ENCODE data around the gene SEC61A2.

SEC61A2 gene

GRCh38 chr10:12201543-12201942 lies 72.1 kb downstream of the SEC61A2 start:
- no peak for DNase-seq (ENCODE audit: low read depth in 1 of 2, low spot score in 1 of 2)
- Histone ChIP-seq H3K27ac (replicated peaks) (no peak overlapping the region), H3K27me3 (ENCODE audit: insufficient read depth, poor library complexity, severe bottlenecking) (no peaks in the 10 kb centered on the region), H3K4me3 (replicated peaks; ENCODE audit: insufficient read depth, low read length) (no peak overlapping the region)
- TF ChIP-seq CTCF (IDR thresholded peaks at IDR 0.05; ENCODE audit: insufficient read depth, low read length) (no peak), SPI1 (IDR thresholded peaks at IDR 0.05; ENCODE audit: borderline replicate concordance, low read depth) (no peak), GABPA (IDR thresholded peaks at IDR 0.05; ENCODE audit: low read depth) (no peak), POLR2AphosphoS5 (IDR thresholded peaks at IDR 0.05; ENCODE audit: low read depth) (no peak)
- TF ChIP-seq, protein P1, sequence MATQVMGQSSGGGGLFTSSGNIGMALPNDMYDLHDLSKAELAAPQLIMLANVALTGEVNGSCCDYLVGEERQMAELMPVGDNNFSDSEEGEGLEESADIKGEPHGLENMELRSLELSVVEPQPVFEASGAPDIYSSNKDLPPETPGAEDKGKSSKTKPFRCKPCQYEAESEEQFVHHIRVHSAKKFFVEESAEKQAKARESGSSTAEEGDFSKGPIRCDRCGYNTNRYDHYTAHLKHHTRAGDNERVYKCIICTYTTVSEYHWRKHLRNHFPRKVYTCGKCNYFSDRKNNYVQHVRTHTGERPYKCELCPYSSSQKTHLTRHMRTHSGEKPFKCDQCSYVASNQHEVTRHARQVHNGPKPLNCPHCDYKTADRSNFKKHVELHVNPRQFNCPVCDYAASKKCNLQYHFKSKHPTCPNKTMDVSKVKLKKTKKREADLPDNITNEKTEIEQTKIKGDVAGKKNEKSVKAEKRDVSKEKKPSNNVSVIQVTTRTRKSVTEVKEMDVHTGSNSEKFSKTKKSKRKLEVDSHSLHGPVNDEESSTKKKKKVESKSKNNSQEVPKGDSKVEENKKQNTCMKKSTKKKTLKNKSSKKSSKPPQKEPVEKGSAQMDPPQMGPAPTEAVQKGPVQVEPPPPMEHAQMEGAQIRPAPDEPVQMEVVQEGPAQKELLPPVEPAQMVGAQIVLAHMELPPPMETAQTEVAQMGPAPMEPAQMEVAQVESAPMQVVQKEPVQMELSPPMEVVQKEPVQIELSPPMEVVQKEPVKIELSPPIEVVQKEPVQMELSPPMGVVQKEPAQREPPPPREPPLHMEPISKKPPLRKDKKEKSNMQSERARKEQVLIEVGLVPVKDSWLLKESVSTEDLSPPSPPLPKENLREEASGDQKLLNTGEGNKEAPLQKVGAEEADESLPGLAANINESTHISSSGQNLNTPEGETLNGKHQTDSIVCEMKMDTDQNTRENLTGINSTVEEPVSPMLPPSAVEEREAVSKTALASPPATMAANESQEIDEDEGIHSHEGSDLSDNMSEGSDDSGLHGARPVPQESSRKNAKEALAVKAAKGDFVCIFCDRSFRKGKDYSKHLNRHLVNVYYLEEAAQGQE (IDR thresholded peaks at IDR 0.05; ENCODE audit: insufficient replicate concordance, low read depth), result no peak

- no peak for TF ChIP-seq POLR2AphosphoS5 (IDR thresholded peaks at IDR 0.05; ENCODE audit: low read depth)
- no peak for TF ChIP-seq SPI1 (IDR thresholded peaks at IDR 0.05; ENCODE audit: borderline replicate concordance, low read depth)
- no peak for TF ChIP-seq CTCF (IDR thresholded peaks at IDR 0.05; ENCODE audit: insufficient read depth, low read length)
- no peak for TF ChIP-seq GABPA (IDR thresholded peaks at IDR 0.05; ENCODE audit: low read depth)
- TF ChIP-seq, protein P1 (IDR thresholded peaks at IDR 0.05; ENCODE audit: insufficient replicate concordance, low read depth), result no peak
- Histone ChIP-seq H3K27me3 (ENCODE audit: insufficient read depth, poor library complexity, severe bottlenecking) (no peaks in the 10 kb centered on the region), H3K4me3 (replicated peaks; ENCODE audit: insufficient read depth, low read length) (no peak overlapping the region), H3K27ac (replicated peaks) (no peak overlapping the region)
- DNase-seq (ENCODE audit: low read depth in 1 of 2, low spot score in 1 of 2), result no peak
These were observed 72.7 kb downstream of the SEC61A2 start for GRCh38 chr10:12202226-12202625.

GRCh38 chr10:12205082-12205481 lies 75.6 kb downstream of the SEC61A2 start:
- H3K4me3 ChIP-seq (replicated peaks; ENCODE audit: insufficient read depth, low read length), result no peak overlapping the region
- DNase-seq (ENCODE audit: low read depth in 1 of 2, low spot score in 1 of 2), result no peak

More at GRCh38 chr10:12205082-12205481, 75.6 kb downstream of the SEC61A2 start:
- TF ChIP-seq CTCF (IDR thresholded peaks at IDR 0.05; ENCODE audit: insufficient read depth, low read length) (no peak), POLR2AphosphoS5 (IDR thresholded peaks at IDR 0.05; ENCODE audit: low read depth) (no peak), GABPA (IDR thresholded peaks at IDR 0.05; ENCODE audit: low read depth) (no peak), SPI1 (IDR thresholded peaks at IDR 0.05; ENCODE audit: borderline replicate concordance, low read depth) (no peak)
- TF ChIP-seq, protein P1 (IDR thresholded peaks at IDR 0.05; ENCODE audit: insufficient replicate concordance, low read depth), result no peak
- H3K27me3 ChIP-seq (ENCODE audit: insufficient read depth, poor library complexity, severe bottlenecking), result no peaks in the 10 kb centered on the region
- H3K27ac ChIP-seq (replicated peaks), result no peak overlapping the region
